Measurements from ENCODE around the gene COL11A2. TPM values are rescaled to one million over a fixed set of nuclear protein-coding genes. Genes with fewer than 3 reads are reported as not detected.

Gene COL11A2
- polyA plus RNA-seq, 1 donor from 2014 or later = 9.8 TPM

DNA sequence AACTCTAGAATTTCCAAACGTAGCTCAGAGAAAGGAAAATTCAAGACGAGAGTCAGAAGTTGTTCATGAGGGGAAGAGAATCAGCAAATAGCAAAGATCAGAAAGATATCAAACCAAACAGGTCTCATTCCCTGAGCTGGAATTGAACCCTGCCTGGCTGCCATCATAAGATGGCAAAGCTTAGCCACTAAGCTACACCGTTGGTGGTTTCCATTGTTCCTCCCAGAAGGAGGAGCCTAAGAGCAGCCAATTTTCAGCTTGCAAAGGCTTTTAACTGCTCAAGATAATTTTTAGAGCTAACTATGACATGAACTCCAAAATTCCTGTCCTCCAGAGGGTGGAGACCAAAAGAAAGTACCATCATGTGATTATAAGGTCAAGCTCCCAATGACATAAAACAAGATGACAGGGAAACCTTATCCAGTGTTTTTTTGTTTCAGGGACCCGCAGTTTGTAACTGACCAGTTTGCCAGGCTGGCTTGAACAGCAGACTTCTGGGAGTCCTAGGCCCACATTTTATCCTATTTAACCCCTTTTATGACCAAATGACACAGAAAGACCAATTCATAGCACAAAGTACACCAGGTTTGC lies 55.9 kb downstream of the COL11A2 start:
- Histone ChIP-seq H3K4me2 (ENCODE audit: low read length) (no peak overlapping the region), H3K9me2 (ENCODE audit: insufficient read depth, low read length) (no peaks in the 10 kb centered on the region), H3K36me3 (ENCODE audit: insufficient read depth, low read length) (no peaks in the 10 kb centered on the region), H3K27me3 (ENCODE audit: insufficient read depth, low read depth, low read length) (no peaks in the 10 kb centered on the region), H2AFZ (ENCODE audit: low read depth, low read length) (no peak overlapping the region), H3K79me2 (replicated peaks; ENCODE audit: insufficient read depth, low read length) (no peaks in the 10 kb centered on the region), H3K9me3 (ENCODE audit: low read length) (no peaks in the 10 kb centered on the region), H3K4me3 (ENCODE audit: low read length) (no peak overlapping the region), H3K9ac (ENCODE audit: low read length) (no peak overlapping the region), H3F3A (ENCODE audit: insufficient read depth, low read length, poor library complexity, severe bottlenecking) (no peaks in the 10 kb centered on the region), H3K27ac (ENCODE audit: low read length) (no peak overlapping the region), H4K20me1 (ENCODE audit: insufficient read depth) (no peaks in the 10 kb centered on the region)
- TF ChIP-seq EP300 (conservative IDR thresholded peaks at IDR 0.05; ENCODE audit: poor library complexity, severe bottlenecking) (no peak), TAF1 (IDR thresholded peaks at IDR 0.05; ENCODE audit: low read depth) (no peak), EZH2 (IDR thresholded peaks at IDR 0.05; ENCODE audit: borderline replicate concordance, insufficient read depth, low read length, poor library complexity, severe bottlenecking) (no peak), CTCF (IDR thresholded peaks at IDR 0.05; ENCODE audit: poor library complexity, severe bottlenecking) (no peak), SMC3 (conservative IDR thresholded peaks at IDR 0.05; ENCODE audit: poor library complexity) (no peak), RAD21 (conservative IDR thresholded peaks at IDR 0.05) (no peak), POLR2AphosphoS5 (IDR thresholded peaks at IDR 0.05) (no peak), MXI1 (conservative IDR thresholded peaks at IDR 0.05; ENCODE audit: poor library complexity, severe bottlenecking) (no peak)
- TF ChIP-seq, protein P1, sequence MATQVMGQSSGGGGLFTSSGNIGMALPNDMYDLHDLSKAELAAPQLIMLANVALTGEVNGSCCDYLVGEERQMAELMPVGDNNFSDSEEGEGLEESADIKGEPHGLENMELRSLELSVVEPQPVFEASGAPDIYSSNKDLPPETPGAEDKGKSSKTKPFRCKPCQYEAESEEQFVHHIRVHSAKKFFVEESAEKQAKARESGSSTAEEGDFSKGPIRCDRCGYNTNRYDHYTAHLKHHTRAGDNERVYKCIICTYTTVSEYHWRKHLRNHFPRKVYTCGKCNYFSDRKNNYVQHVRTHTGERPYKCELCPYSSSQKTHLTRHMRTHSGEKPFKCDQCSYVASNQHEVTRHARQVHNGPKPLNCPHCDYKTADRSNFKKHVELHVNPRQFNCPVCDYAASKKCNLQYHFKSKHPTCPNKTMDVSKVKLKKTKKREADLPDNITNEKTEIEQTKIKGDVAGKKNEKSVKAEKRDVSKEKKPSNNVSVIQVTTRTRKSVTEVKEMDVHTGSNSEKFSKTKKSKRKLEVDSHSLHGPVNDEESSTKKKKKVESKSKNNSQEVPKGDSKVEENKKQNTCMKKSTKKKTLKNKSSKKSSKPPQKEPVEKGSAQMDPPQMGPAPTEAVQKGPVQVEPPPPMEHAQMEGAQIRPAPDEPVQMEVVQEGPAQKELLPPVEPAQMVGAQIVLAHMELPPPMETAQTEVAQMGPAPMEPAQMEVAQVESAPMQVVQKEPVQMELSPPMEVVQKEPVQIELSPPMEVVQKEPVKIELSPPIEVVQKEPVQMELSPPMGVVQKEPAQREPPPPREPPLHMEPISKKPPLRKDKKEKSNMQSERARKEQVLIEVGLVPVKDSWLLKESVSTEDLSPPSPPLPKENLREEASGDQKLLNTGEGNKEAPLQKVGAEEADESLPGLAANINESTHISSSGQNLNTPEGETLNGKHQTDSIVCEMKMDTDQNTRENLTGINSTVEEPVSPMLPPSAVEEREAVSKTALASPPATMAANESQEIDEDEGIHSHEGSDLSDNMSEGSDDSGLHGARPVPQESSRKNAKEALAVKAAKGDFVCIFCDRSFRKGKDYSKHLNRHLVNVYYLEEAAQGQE (IDR thresholded peaks at IDR 0.05; ENCODE audit: borderline replicate concordance) = no peak

DNA sequence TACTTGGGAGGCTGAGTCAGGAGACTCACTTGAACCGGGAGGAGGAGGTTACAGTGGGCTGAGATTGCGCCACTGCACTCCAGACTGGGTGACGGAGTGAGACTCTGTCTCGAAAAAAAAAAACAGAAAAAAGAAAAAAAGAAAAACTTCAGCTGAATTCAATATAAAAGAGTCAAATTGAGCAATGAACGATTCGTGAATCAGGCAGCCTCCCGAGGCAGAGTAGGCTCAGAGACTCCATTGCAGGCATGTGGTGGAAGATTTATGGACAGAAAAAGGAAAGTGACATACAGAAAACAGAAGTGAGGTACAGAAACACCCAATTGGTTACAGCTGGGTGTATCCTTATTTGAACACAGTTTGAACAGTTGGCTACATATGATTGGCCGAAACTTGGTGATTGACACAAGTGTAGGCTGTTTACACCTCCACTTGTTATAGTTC lies 60.2 kb downstream of the COL11A2 start:
- H3K27ac ChIP-seq (ENCODE audit: low read length) = no peak overlapping the region
- no peak overlapping the region for H3K9ac ChIP-seq (ENCODE audit: low read length)
- no peaks in the 10 kb centered on the region for H3K79me2 ChIP-seq (replicated peaks; ENCODE audit: insufficient read depth, low read length)
- no peaks in the 10 kb centered on the region for H3K9me3 ChIP-seq (ENCODE audit: low read length)
- H4K20me1 ChIP-seq (ENCODE audit: insufficient read depth) = no peaks in the 10 kb centered on the region
- H3K36me3 ChIP-seq (ENCODE audit: insufficient read depth, low read length) = no peaks in the 10 kb centered on the region
- H3K9me2 ChIP-seq (ENCODE audit: insufficient read depth, low read length) = no peaks in the 10 kb centered on the region
- H3K27me3 ChIP-seq (ENCODE audit: insufficient read depth, low read depth, low read length) = no peaks in the 10 kb centered on the region
- H3F3A ChIP-seq (ENCODE audit: insufficient read depth, low read length, poor library complexity, severe bottlenecking) = no peaks in the 10 kb centered on the region
- no peak overlapping the region for H3K4me2 ChIP-seq (ENCODE audit: low read length)
- TF ChIP-seq, protein P1 (IDR thresholded peaks at IDR 0.05; ENCODE audit: borderline replicate concordance) = no peak
- TF ChIP-seq CTCF (IDR thresholded peaks at IDR 0.05; ENCODE audit: poor library complexity, severe bottlenecking) = no peak
- no peak for TF ChIP-seq TAF1 (IDR thresholded peaks at IDR 0.05; ENCODE audit: low read depth)
- no peak for TF ChIP-seq EP300 (conservative IDR thresholded peaks at IDR 0.05; ENCODE audit: poor library complexity, severe bottlenecking)
- TF ChIP-seq EZH2 (IDR thresholded peaks at IDR 0.05; ENCODE audit: borderline replicate concordance, insufficient read depth, low read length, poor library complexity, severe bottlenecking) = no peak
- no peak for TF ChIP-seq RAD21 (conservative IDR thresholded peaks at IDR 0.05)
- H3K4me3 ChIP-seq (ENCODE audit: low read length) = no peak overlapping the region
- H2AFZ ChIP-seq (ENCODE audit: low read depth, low read length) = no peak overlapping the region
